Suppressor macrophage treated with lipopolysaccharide for 1 hour (primary cell): Measurements from ENCODE around the gene POLN.

Source experiments
- DNase-seq, 3 donors: peaks; one replicate each; pipeline ENCODE4 v3.0.0-alpha.2; 2020 to 2022

Gene POLN

GRCh38 chr4:2155246-2155645 is 86.7 kb downstream of the POLN start:
- no peak for DNase-seq

- no peak for DNase-seq
Measured at GRCh38 chr4:2154215-2154740, 87.6 kb downstream of the POLN start.

GRCh38 chr4:2151544-2151943 is 90.4 kb downstream of the POLN start:
- DNase-seq: no peak

- DNase-seq: no peak
Measured at GRCh38 chr4:2150076-2150475, 91.8 kb downstream of the POLN start.

- DNase-seq: no peak
Measured at GRCh38 chr4:2142630-2143427, 99.1 kb downstream of the POLN start.

GRCh38 chr4:2141762-2142451 is 100.0 kb downstream of the POLN start:
- DNase-seq: no peak

GRCh38 chr4:2141022-2141761 is 100.7 kb downstream of the POLN start:
- no peak for DNase-seq

GRCh38 chr4:2138846-2139500 is 102.9 kb downstream of the POLN start:
- no peak for DNase-seq

- DNase-seq: no peak
Measured at GRCh38 chr4:2136726-2137125, 105.2 kb downstream of the POLN start.

- DNase-seq: peak; percentile 30 to 39 (median 30)
Measured at GRCh38 chr4:2135083-2135482, 106.8 kb downstream of the POLN start.

- no peak for DNase-seq
Measured at GRCh38 chr4:2132438-2132837, 109.5 kb downstream of the POLN start.

- DNase-seq: no peak
Measured at GRCh38 chr4:2127609-2128332, 114.2 kb downstream of the POLN start.

GRCh38 chr4:2126309-2127043 is 115.4 kb downstream of the POLN start:
- DNase-seq: no peak

- no peak for DNase-seq
Measured at GRCh38 chr4:2125831-2126230, 116.1 kb downstream of the POLN start.

GRCh38 chr4:2125023-2125422 is 116.9 kb downstream of the POLN start:
- no peak for DNase-seq

- no peak for DNase-seq
Measured at GRCh38 chr4:2116687-2117400, 125.1 kb downstream of the POLN start.

- no peak for DNase-seq
Measured at GRCh38 chr4:2105559-2105958, 136.4 kb downstream of the POLN start.

GRCh38 chr4:2104556-2105345 is 137.2 kb downstream of the POLN start:
- DNase-seq: no peak

- DNase-seq: peak in 2 of 3 donors; percentile 46 to 52
Measured at GRCh38 chr4:2103843-2104547, 137.9 kb downstream of the POLN start.
